DOHH2 (cell line): Measurements from ENCODE around the gene CA12.

Experiments used
- H3F3A ChIP-seq: fragments of 200-600 bp; sonication (generic), shearing (Covaris generic); 2 replicates; pipeline ENCODE4 v1.6.0; 2016; ENCODE audit warnings: antibody characterized with exemption, mild to moderate bottlenecking; ENCODE audit not compliant: control insufficient read depth, insufficient read depth
- H3K27ac ChIP-seq: fragments of 200-600 bp; sonication (generic); 2 replicates; pipeline ENCODE4 v1.5.1; 2014; ENCODE audit warnings: low read depth, mild to moderate bottlenecking, low read length, moderate library complexity
- H3K27me3 ChIP-seq: fragments of 200-600 bp; sonication (generic); 2 replicates; pipeline ENCODE4 v1.6.1; 2014; ENCODE audit warnings: mild to moderate bottlenecking, low read length, mixed read lengths; ENCODE audit not compliant: control insufficient read depth
- H3K36me3 ChIP-seq: fragments of 200-600 bp; sonication (generic); 2 replicates; pipeline ENCODE4 v1.6.1; 2014; ENCODE audit warnings: mild to moderate bottlenecking, low read length, moderate library complexity, mixed read lengths; ENCODE audit not compliant: control insufficient read depth
- H3K4me1 ChIP-seq: fragments of 200-600 bp; sonication (generic); 2 replicates; pipeline ENCODE4 v1.6.1; 2014; ENCODE audit warnings: mild to moderate bottlenecking, low read length, mixed read lengths; ENCODE audit not compliant: control insufficient read depth
- H3K4me2 ChIP-seq: fragments of 200-600 bp; sonication (generic); 2 replicates; pipeline ENCODE4 v1.6.0; 2014; ENCODE audit warnings: mild to moderate bottlenecking, low read length, moderate library complexity
- H3K4me3 ChIP-seq: fragments of 200-600 bp; sonication (generic); 2 replicates; pipeline ENCODE4 v1.5.1; 2014; ENCODE audit warnings: mild to moderate bottlenecking, low read length, mixed read lengths
- H3K79me2 ChIP-seq: fragments of 200-600 bp; sonication (generic); 2 replicates; pipeline ENCODE4 v1.6.1; 2014; ENCODE audit warnings: mild to moderate bottlenecking, low read length, mixed read lengths; ENCODE audit not compliant: control insufficient read depth
- H3K9me2 ChIP-seq: fragments of 200-600 bp; sonication (generic); replicated peaks from 2 replicates; pipeline ENCODE4 v1.6.1; 2014; ENCODE audit warnings: mild to moderate bottlenecking, low read length, mixed read lengths; ENCODE audit not compliant: control insufficient read depth
- H3K9me3 ChIP-seq: fragments of 200-600 bp; sonication (generic); 2 replicates; pipeline ENCODE4 v1.6.1; 2014; ENCODE audit warnings: antibody characterized with exemption, low read length, mixed read lengths; ENCODE audit not compliant: control insufficient read depth, insufficient read depth
- H4K20me1 ChIP-seq: fragments of 200-600 bp; sonication (generic); 2 replicates; pipeline ENCODE4 v1.6.0; 2014; ENCODE audit warnings: low read depth, mild to moderate bottlenecking, antibody characterized with exemption, low read length, moderate library complexity; ENCODE audit not compliant: control insufficient read depth, insufficient read depth
- EZH2phosphoT487 ChIP-seq: fragments of 200-600 bp; sonication (generic); IDR thresholded peaks from 2 replicates; pipeline ENCODE4 v1.6.1; 2017; ENCODE audit warnings: borderline replicate concordance, mild to moderate bottlenecking, antibody characterized with exemption, low read length, moderate library complexity, mixed read lengths
- TF ChIP-seq, protein P1 (sequence below): fragments of 200-600 bp; sonication (generic); IDR thresholded peaks from one replicate; pipeline ENCODE4 v1.5.1; 2014; ENCODE audit warnings: antibody characterized with exemption, mild to moderate bottlenecking, low read depth, low read length; ENCODE audit not compliant: poor library complexity, severe bottlenecking

CA12 gene

DNA sequence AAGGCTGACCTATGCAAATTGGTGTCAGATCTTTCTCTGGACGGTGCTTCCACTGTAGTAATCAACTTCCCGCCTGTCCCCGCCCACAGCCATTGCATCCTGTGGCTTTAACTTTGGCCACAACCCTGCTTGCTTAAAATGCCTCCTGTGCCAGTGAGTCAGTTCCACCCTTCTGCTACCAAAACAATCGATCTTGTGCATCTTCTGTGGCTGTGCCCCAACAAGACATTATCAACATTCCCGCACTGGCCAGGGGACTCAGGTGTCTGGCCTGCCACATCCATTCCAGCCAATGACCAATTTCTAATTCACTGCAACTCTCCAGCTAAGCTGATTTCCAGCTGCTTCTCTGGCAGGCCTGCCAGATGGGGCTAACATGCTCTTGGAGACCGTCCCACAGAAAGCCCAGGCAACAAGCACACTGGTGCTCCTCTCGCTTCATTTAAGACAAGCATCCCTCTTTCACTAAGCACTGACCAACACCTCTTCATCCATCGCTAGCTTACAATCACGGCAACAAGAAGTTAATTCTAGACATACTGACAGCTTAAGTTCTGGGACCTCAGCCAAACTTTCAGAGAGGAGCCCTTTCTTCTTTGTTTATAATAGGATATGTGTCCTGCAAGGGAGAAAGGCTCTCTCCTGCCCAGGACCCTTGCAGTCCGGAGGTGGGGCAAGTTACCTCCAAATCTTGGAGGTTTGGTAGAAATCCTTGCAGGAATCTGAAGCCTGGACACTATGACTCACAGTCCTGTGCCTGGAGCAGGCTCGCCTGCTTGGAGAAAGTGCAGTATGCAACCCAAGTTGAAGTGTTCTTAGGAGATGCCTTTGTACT lies 6.7 kb downstream of the CA12 start:
- TF ChIP-seq, protein P1, sequence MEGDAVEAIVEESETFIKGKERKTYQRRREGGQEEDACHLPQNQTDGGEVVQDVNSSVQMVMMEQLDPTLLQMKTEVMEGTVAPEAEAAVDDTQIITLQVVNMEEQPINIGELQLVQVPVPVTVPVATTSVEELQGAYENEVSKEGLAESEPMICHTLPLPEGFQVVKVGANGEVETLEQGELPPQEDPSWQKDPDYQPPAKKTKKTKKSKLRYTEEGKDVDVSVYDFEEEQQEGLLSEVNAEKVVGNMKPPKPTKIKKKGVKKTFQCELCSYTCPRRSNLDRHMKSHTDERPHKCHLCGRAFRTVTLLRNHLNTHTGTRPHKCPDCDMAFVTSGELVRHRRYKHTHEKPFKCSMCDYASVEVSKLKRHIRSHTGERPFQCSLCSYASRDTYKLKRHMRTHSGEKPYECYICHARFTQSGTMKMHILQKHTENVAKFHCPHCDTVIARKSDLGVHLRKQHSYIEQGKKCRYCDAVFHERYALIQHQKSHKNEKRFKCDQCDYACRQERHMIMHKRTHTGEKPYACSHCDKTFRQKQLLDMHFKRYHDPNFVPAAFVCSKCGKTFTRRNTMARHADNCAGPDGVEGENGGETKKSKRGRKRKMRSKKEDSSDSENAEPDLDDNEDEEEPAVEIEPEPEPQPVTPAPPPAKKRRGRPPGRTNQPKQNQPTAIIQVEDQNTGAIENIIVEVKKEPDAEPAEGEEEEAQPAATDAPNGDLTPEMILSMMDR: no peak
- H3K79me2 ChIP-seq: no peaks in the 10 kb centered on the region
- no peaks in the 10 kb centered on the region for H3K9me3 ChIP-seq
- H3K27me3 ChIP-seq: peaks cover 15% of the 10 kb centered on the region
- no peaks in the 10 kb centered on the region for H3K9me2 ChIP-seq
- no peaks in the 10 kb centered on the region for H3F3A ChIP-seq
- H4K20me1 ChIP-seq: no peaks in the 10 kb centered on the region
- H3K36me3 ChIP-seq: no peaks in the 10 kb centered on the region
- H3K4me3 ChIP-seq: no peak overlapping the region
- no peaks in the 10 kb centered on the region for H3K4me1 ChIP-seq
- H3K4me2 ChIP-seq: no peak overlapping the region
- H3K27ac ChIP-seq: no peak overlapping the region

- Histone ChIP-seq H3K4me1 (no peaks in the 10 kb centered on the region), H3K27ac (no peak overlapping the region), H3F3A (no peaks in the 10 kb centered on the region), H3K27me3 (peaks cover 13% of the 10 kb centered on the region; the same call in 1 of the 2 replicates), H3K4me2 (no peak overlapping the region), H4K20me1 (no peaks in the 10 kb centered on the region), H3K79me2 (no peaks in the 10 kb centered on the region), H3K9me2 (no peaks in the 10 kb centered on the region), H3K36me3 (no peaks in the 10 kb centered on the region), H3K4me3 (no peak overlapping the region), H3K9me3 (no peaks in the 10 kb centered on the region)
- TF ChIP-seq, protein P1: no peak
- no peak for TF ChIP-seq EZH2phosphoT487
These were observed 7.6 kb downstream of the CA12 start for GRCh38 chr15:63373866-63374548.

DNA sequence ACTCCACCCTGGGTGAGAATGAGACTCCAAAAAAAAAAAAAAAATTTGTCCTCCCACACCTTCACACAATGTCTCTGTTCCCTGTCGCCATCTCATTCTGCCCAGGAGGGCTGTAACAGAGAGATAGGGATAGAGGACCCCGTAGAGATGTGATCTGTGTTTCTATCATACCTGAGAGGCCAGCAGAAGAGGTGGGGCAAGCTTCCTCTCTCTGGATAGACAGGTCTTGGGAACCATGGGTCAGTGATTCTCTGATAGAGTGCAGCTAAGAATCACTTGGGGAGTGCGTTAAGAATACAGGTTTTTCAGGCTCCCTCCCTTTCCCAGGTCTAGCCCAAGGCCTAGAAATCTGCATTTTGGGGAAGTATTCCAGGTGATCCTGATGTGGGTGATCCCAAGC lies 8.3 kb downstream of the CA12 start:
- no peak overlapping the region for H3K4me3 ChIP-seq
- no peak overlapping the region for H3K27ac ChIP-seq
- no peaks in the 10 kb centered on the region for H3K79me2 ChIP-seq
- H3K4me1 ChIP-seq: no peaks in the 10 kb centered on the region
- TF ChIP-seq EZH2phosphoT487: no peak
- H4K20me1 ChIP-seq: no peaks in the 10 kb centered on the region
- no peaks in the 10 kb centered on the region for H3F3A ChIP-seq
- H3K9me3 ChIP-seq: no peaks in the 10 kb centered on the region
- peaks cover 8% of the 10 kb centered on the region; the same call in 1 of the 2 replicates for H3K27me3 ChIP-seq
- no peak overlapping the region for H3K4me2 ChIP-seq
- no peaks in the 10 kb centered on the region for H3K9me2 ChIP-seq
- H3K36me3 ChIP-seq: no peaks in the 10 kb centered on the region

DNA sequence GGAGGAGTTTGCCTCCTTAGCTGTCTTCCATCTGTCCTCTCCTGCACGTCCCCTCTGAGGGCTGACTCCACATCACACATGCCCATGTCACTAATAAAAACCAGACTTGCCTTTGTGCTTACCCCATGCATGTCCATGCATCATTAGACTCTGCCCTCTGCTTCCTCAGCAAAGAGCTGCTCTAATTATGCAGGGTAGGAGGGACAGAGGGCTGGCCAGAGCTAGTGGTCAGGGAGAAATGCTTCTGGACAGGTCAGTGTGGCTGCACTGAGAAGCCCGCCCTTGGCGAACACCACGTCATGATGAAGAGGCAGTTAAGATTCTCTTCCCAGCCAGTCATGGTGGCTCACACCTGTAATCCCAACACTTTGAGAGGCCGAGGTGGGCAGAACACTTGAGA lies 8.9 kb downstream of the CA12 start:
- no peaks in the 10 kb centered on the region for H3K36me3 ChIP-seq
- H3K27ac ChIP-seq: no peak overlapping the region
- no peaks in the 10 kb centered on the region for H3K79me2 ChIP-seq
- H3F3A ChIP-seq: no peaks in the 10 kb centered on the region
- H3K9me3 ChIP-seq: no peaks in the 10 kb centered on the region
- no peaks in the 10 kb centered on the region for H3K4me1 ChIP-seq
- TF ChIP-seq EZH2phosphoT487: no peak
- TF ChIP-seq, protein P1: no peak
- H3K4me2 ChIP-seq: no peak overlapping the region
- peaks cover 8% of the 10 kb centered on the region; the same call in 1 of the 2 replicates for H3K27me3 ChIP-seq
- H3K4me3 ChIP-seq: no peak overlapping the region
- H3K9me2 ChIP-seq: no peaks in the 10 kb centered on the region
- no peaks in the 10 kb centered on the region for H4K20me1 ChIP-seq
